HEK293 (cell line): ENCODE measurements around the gene OR4D9.

Experiments
- CTCF ChIA-PET: fragments of 350-600 bp; formaldehyde crosslinking; extraction: SDS; loops from one replicate; lab custom pipeline; 2021; ENCODE audit warnings: antibody characterized with exemption; lab: Yijun Ruan, JAX
- POLR2A ChIA-PET: fragments of 300-600 bp; formaldehyde crosslinking; extraction: SDS; loops from one replicate; lab custom pipeline; 2020; ENCODE audit warnings: antibody characterized with exemption, inconsistent platforms; lab: Yijun Ruan, JAX
- H3K27ac ChIP-seq: fragments of 200-500 bp; sonication (Bioruptor generic); 2 replicates; pipeline ENCODE4 v1.5.1; 2014; ENCODE audit warnings: low read depth, low read length, control low read depth, inconsistent platforms; ENCODE audit errors: extremely low read depth
- H3K36me3 ChIP-seq, 2 experiments: fragments of 200-500 bp in 1 of 2; sonication (Bioruptor generic) in 1 of 2; 1 replicate in 1 of 2; 2 replicates in 1 of 2; pipeline ENCODE4 v1.5.1; 2014 to 2017; ENCODE audit warnings: inconsistent platforms in 2 of 2, low read length in 2 of 2; ENCODE audit not compliant: control insufficient read depth in 2 of 2, insufficient read depth in 1 of 2
- H3K4me1 ChIP-seq: fragments of 200-500 bp; sonication (Bioruptor generic); 2 replicates; pipeline ENCODE4 v1.5.1; 2014; ENCODE audit warnings: mild to moderate bottlenecking, low read length, inconsistent platforms; ENCODE audit not compliant: control insufficient read depth, insufficient read depth
- H3K4me3 ChIP-seq: 2 replicates; pipeline ENCODE4 v1.5.1; 2011; ENCODE audit warnings: low read depth, mild to moderate bottlenecking, control low read depth, low read length, moderate library complexity
- H3K9me3 ChIP-seq: fragments of 200-500 bp; sonication (Bioruptor generic); 2 replicates; pipeline ENCODE4 v1.5.1; 2014; ENCODE audit warnings: low read depth, low read length, inconsistent platforms; ENCODE audit not compliant: control insufficient read depth, insufficient read depth
- MZF1 ChIP-seq: fragments of 450-650 bp; formaldehyde crosslinking; IDR thresholded peaks from 2 replicates; pipeline ENCODE4 v1.5.1; 2017; ENCODE audit warnings: missing biosample characterization, missing genetic modification characterization, borderline replicate concordance
- SP2 ChIP-seq: fragments of 450-650 bp; formaldehyde crosslinking; IDR thresholded peaks from 2 replicates; pipeline ENCODE4 v1.5.1; 2016; ENCODE audit warnings: missing biosample characterization, missing genetic modification characterization
- SP3 ChIP-seq: fragments of 450-650 bp; formaldehyde crosslinking; IDR thresholded peaks from 2 replicates; pipeline ENCODE4 v1.5.1; 2016; ENCODE audit warnings: missing biosample characterization, missing genetic modification characterization
- ZFP3 ChIP-seq: fragments of 450-650 bp; formaldehyde crosslinking; IDR thresholded peaks from 2 replicates; pipeline ENCODE4 v1.5.1; 2016; ENCODE audit warnings: low read depth, missing biosample characterization, missing genetic modification characterization
- ZFP69B ChIP-seq: fragments of 450-650 bp; formaldehyde crosslinking; IDR thresholded peaks from 2 replicates; pipeline ENCODE4 v1.5.1; 2016; ENCODE audit warnings: missing biosample characterization, missing genetic modification characterization
- ZNF10 ChIP-seq: fragments of 450-650 bp; formaldehyde crosslinking; IDR thresholded peaks from 2 replicates; pipeline ENCODE4 v1.5.1; 2017; ENCODE audit warnings: missing biosample characterization, missing genetic modification characterization
- ZNF132 ChIP-seq: fragments of 450-650 bp; formaldehyde crosslinking; IDR thresholded peaks from 2 replicates; pipeline ENCODE4 v1.5.1; 2017; ENCODE audit warnings: missing biosample characterization, missing genetic modification characterization, borderline replicate concordance
- ZNF155 ChIP-seq: fragments of 450-650 bp; formaldehyde crosslinking; IDR thresholded peaks from 2 replicates; pipeline ENCODE4 v1.5.1; 2016; ENCODE audit warnings: missing biosample characterization, missing genetic modification characterization
- ZNF223 ChIP-seq: fragments of 450-650 bp; formaldehyde crosslinking; IDR thresholded peaks from 2 replicates; pipeline ENCODE4 v1.5.1; 2016; ENCODE audit warnings: missing biosample characterization, missing genetic modification characterization
- ZNF311 ChIP-seq: fragments of 450-650 bp; formaldehyde crosslinking; IDR thresholded peaks from 2 replicates; pipeline ENCODE4 v1.5.1; 2017; ENCODE audit warnings: missing biosample characterization, missing genetic modification characterization, borderline replicate concordance
- ZNF341 ChIP-seq: fragments of 450-650 bp; formaldehyde crosslinking; IDR thresholded peaks from 2 replicates; pipeline ENCODE4; 2016; ENCODE audit warnings: low read depth, missing biosample characterization, missing genetic modification characterization
- ZNF394 ChIP-seq: fragments of 450-650 bp; formaldehyde crosslinking; IDR thresholded peaks from 2 replicates; pipeline ENCODE4 v1.5.1; 2016; ENCODE audit warnings: missing biosample characterization, missing genetic modification characterization, mild to moderate bottlenecking, moderate library complexity, borderline replicate concordance
- ZNF48 ChIP-seq: fragments of 450-650 bp; formaldehyde crosslinking; IDR thresholded peaks from 2 replicates; pipeline ENCODE4 v1.5.1; 2016; ENCODE audit warnings: missing biosample characterization, missing genetic modification characterization
- ZNF561 ChIP-seq: fragments of 450-650 bp; IDR thresholded peaks from 2 replicates; pipeline ENCODE4 v1.5.1; 2018; ENCODE audit warnings: missing biosample characterization, missing genetic modification characterization, borderline replicate concordance
- ZNF629 ChIP-seq: fragments of 450-650 bp; formaldehyde crosslinking; IDR thresholded peaks from 2 replicates; pipeline ENCODE4 v1.5.1; 2017; ENCODE audit warnings: missing biosample characterization, missing genetic modification characterization
- ZNF660 ChIP-seq: fragments of 450-650 bp; IDR thresholded peaks from 2 replicates; pipeline ENCODE4 v1.5.1; 2018; ENCODE audit warnings: missing biosample characterization, mild to moderate bottlenecking, missing genetic modification characterization
- ZNF768 ChIP-seq: fragments of 450-650 bp; formaldehyde crosslinking; IDR thresholded peaks from 2 replicates; pipeline ENCODE4 v1.5.1; 2018; ENCODE audit warnings: missing biosample characterization, mild to moderate bottlenecking, missing genetic modification characterization
- ZNF791 ChIP-seq: fragments of 450-650 bp; formaldehyde crosslinking; IDR thresholded peaks from 2 replicates; pipeline ENCODE4 v1.5.1; 2016; ENCODE audit warnings: missing biosample characterization, missing genetic modification characterization
- TF ChIP-seq, protein P1 (sequence below): fragments of 450-650 bp; formaldehyde crosslinking; IDR thresholded peaks from 2 replicates; pipeline ENCODE4 v1.5.1; 2016; ENCODE audit warnings: missing biosample characterization, missing genetic modification characterization
- TF ChIP-seq, protein P2 (sequence below): fragments of 450-650 bp; formaldehyde crosslinking; IDR thresholded peaks from 2 replicates; pipeline ENCODE4 v1.5.1; 2016; ENCODE audit warnings: missing biosample characterization, missing genetic modification characterization
- TF ChIP-seq, protein P3 (sequence below): fragments of 450-650 bp; formaldehyde crosslinking; IDR thresholded peaks from 2 replicates; pipeline ENCODE4 v1.5.1; 2016; ENCODE audit warnings: missing biosample characterization, missing genetic modification characterization
- TF ChIP-seq, protein P4 (sequence below): fragments of 450-650 bp; formaldehyde crosslinking; IDR thresholded peaks from 2 replicates; pipeline ENCODE4 v1.5.1; 2016; ENCODE audit warnings: missing biosample characterization, missing genetic modification characterization

Gene OR4D9

DNA sequence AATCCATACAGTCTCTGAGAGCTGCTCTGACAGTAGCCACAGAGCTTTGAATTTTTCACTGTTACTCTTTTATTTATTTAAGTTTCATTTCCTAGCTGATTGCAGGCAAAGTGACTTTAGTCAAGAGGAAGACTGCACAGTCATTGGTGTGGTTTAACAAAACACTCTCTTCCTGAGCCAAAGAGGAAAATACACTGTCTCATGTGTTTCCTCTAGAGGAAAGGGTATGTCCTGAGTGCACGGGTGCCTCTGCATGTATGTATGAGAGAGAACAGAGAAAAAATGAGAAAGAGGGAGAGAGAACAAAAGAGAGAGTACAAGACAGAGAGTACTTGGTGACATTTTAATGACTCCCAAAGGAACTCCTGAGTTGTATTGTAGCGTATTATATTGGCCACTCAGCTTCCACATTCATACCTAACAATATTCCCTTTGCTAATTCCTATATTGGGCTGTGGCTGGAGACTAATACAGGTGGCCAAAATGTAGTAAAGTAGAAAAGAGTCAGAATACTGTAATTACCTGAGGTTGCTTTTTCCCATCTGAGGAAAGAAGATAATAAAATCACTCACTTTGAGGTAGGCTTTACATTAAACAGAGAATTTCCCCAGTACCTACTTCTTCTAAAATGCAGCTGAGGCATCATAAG lies at the start of gene OR4D9:
OR4D9 (plus strand) TSS at position 599 of the 649 bp plus-strand sequence. CDS start 3,374 bp downstream, outside the sequence.
- H3K9me3 ChIP-seq = no peaks in the 10 kb centered on the region
- ChIA-PET POLR2A (no interaction called here), CTCF (interaction anchor here (0.6 kb wide), 1 partner anchor 216 kb away, joined by 3 read pairs; no protein-coding TSS in a partner anchor)
- H3K27ac ChIP-seq = no peak within 1 kb of the TSS
- TF ChIP-seq, protein P1, sequence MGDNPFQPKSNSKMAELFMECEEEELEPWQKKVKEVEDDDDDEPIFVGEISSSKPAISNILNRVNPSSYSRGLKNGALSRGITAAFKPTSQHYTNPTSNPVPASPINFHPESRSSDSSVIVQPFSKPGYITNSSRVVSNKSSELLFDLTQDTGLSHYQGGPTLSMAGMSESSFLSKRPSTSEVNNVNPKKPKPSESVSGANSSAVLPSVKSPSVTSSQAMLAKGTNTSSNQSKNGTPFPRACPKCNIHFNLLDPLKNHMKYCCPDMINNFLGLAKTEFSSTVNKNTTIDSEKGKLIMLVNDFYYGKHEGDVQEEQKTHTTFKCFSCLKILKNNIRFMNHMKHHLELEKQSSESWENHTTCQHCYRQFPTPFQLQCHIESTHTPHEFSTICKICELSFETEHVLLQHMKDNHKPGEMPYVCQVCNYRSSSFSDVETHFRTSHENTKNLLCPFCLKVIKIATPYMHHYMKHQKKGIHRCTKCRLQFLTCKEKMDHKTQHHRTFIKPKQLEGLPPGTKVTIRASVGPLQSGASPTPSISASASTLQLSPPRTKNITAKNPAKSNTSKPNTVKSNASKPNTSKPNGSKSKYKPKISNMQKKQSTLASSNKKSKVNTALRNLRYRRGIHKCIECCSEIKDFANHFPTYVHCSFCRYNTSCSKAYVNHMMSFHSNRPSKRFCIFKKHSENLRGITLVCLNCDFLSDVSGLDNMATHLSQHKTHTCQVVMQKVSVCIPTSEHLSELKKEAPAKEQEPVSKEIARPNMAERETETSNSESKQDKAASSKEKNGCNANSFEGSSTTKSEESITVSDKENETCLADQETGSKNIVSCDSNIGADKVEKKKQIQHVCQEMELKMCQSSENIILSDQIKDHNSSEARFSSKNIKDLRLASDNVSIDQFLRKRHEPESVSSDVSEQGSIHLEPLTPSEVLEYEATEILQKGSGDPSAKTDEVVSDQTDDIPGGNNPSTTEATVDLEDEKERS = no peak
- TF ChIP-seq MZF1 = no peak
- no peak for TF ChIP-seq ZNF48 (tag by site-specific recombination)
- no peak for TF ChIP-seq ZNF768 (tag by site-specific recombination)
- no peak for TF ChIP-seq SP3 (tag by site-specific recombination)
- TF ChIP-seq ZNF394 (tag by site-specific recombination) = no peak
- TF ChIP-seq SP2 (tag by site-specific recombination) = no peak
- TF ChIP-seq ZNF132 (tag by site-specific recombination) = no peak
- no peak for TF ChIP-seq ZFP3
- no peak for TF ChIP-seq ZNF155 (tag by site-specific recombination)
- TF ChIP-seq ZFP69B (tag by site-specific recombination) = no peak
- TF ChIP-seq ZNF561 (tag by site-specific recombination) = no peak
- TF ChIP-seq ZNF660 (tag by site-specific recombination) = no peak
- TF ChIP-seq ZNF10 = no peak
- TF ChIP-seq ZNF311 = no peak
- no peak for TF ChIP-seq ZNF223 (tag by site-specific recombination)
- H3K4me1 ChIP-seq = no peaks in the 10 kb centered on the region
- H3K36me3 ChIP-seq = no peaks in the 10 kb centered on the region
- H3K4me3 ChIP-seq = no peak within 1 kb of the TSS

DNA sequence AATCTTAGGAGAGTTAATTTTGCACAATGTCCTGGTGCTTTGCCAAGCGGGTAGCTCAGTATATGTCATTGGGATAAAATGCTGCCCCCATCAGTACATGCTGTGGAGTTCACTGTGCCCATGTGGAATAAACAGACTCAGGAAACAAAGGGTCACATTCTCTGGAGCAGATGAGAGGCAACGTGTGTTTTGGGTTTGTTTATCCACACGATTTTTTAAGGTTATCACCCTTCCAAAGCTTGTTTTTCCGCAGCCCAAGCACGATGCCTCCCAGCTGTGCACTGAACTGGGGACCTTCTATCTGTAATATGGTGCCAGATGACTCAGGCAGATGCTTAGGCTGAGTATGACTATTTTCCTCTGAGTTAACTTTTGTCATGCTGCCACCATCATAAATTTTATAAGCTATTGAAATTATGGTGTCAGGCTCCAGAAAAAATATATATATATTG lies 48.1 kb upstream of the OR4D9 start:
- ChIA-PET POLR2A (no interaction called here), CTCF (interaction anchor here (0.6 kb wide), 1 partner anchor 10 kb away, joined by 3 read pairs; no protein-coding TSS in a partner anchor)
- TF ChIP-seq ZNF10 (no peak), ZNF629 (tag by site-specific recombination) (no peak), ZNF341 (tag by site-specific recombination) (no peak), ZNF791 (tag by site-specific recombination) (no peak)
- TF ChIP-seq, protein P2, sequence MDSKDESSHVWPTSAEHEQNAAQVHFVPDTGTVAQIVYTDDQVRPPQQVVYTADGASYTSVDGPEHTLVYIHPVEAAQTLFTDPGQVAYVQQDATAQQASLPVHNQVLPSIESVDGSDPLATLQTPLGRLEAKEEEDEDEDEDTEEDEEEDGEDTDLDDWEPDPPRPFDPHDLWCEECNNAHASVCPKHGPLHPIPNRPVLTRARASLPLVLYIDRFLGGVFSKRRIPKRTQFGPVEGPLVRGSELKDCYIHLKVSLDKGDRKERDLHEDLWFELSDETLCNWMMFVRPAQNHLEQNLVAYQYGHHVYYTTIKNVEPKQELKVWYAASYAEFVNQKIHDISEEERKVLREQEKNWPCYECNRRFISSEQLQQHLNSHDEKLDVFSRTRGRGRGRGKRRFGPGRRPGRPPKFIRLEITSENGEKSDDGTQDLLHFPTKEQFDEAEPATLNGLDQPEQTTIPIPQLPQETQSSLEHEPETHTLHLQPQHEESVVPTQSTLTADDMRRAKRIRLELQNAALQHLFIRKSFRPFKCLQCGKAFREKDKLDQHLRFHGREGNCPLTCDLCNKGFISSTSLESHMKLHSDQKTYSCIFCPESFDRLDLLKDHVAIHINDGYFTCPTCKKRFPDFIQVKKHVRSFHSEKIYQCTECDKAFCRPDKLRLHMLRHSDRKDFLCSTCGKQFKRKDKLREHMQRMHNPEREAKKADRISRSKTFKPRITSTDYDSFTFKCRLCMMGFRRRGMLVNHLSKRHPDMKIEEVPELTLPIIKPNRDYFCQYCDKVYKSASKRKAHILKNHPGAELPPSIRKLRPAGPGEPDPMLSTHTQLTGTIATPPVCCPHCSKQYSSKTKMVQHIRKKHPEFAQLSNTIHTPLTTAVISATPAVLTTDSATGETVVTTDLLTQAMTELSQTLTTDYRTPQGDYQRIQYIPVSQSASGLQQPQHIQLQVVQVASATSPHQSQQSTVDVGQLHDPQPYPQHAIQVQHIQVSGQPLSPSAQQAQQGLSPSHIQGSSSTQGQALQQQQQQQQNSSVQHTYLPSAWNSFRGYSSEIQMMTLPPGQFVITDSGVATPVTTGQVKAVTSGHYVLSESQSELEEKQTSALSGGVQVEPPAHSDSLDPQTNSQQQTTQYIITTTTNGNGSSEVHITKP (tag by site-specific recombination) = 0 out of 2 replicates have a peak, but pooled peaks have one; percentile 27
- TF ChIP-seq, protein P3, sequence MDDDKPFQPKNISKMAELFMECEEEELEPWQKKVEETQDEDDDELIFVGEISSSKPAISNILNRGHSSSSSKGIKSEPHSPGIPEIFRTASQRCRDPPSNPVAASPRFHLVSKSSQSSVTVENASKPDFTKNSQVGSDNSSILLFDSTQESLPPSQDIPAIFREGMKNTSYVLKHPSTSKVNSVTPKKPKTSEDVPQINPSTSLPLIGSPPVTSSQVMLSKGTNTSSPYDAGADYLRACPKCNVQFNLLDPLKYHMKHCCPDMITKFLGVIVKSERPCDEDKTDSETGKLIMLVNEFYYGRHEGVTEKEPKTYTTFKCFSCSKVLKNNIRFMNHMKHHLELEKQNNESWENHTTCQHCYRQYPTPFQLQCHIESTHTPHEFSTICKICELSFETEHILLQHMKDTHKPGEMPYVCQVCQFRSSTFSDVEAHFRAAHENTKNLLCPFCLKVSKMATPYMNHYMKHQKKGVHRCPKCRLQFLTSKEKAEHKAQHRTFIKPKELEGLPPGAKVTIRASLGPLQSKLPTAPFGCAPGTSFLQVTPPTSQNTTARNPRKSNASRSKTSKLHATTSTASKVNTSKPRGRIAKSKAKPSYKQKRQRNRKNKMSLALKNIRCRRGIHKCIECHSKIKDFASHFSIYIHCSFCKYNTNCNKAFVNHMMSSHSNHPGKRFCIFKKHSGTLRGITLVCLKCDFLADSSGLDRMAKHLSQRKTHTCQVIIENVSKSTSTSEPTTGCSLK (tag by site-specific recombination) = no peak
- TF ChIP-seq, protein P4, sequence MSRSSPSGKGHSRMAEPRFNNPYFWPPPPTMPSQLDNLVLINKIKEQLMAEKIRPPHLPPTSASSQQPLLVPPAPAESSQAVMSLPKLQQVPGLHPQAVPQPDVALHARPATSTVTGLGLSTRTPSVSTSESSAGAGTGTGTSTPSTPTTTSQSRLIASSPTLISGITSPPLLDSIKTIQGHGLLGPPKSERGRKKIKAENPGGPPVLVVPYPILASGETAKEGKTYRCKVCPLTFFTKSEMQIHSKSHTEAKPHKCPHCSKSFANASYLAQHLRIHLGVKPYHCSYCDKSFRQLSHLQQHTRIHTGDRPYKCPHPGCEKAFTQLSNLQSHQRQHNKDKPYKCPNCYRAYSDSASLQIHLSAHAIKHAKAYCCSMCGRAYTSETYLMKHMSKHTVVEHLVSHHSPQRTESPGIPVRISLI (tag by site-specific recombination) = no peak
- no peaks in the 10 kb centered on the region for H3K36me3 ChIP-seq
- H3K27ac ChIP-seq = no peak overlapping the region
- no peaks in the 10 kb centered on the region for H3K9me3 ChIP-seq
- H3K4me1 ChIP-seq = no peaks in the 10 kb centered on the region
- no peak overlapping the region for H3K4me3 ChIP-seq
